Smooth muscle cell of the umbilical artery (primary cell): ENCODE results near the gene KANTR. TPM values are rescaled to one million over a fixed set of nuclear protein-coding genes. Genes with fewer than 3 reads are reported as not detected.

Experiments used
- total RNA-seq: library from RNA; depleted of rRNA; stranded (reverse); fragments of >200 nt; gene quantifications from 2 replicates; pipeline ENCODE4 v1.2.3, GENCODE V29; 2014

Gene KANTR
- total RNA-seq, result 10.1 TPM in 2 replicates

GRCh38 chrX:53093748-53094581 lies at the start of gene KANTR:
KANTR (plus strand) TSS chrX:53094142; CDS start chrX:53124273, 30,131 bp downstream.

GRCh38 chrX:53048169-53049126 lies 45.5 kb upstream of the KANTR start, which contains the start of gene GPR173:
GPR173 (plus strand) TSS chrX:53048789; CDS start chrX:53076622, 27,833 bp downstream.

GRCh38 chrX:53081925-53082772 lies 11.8 kb upstream of the KANTR start, which contains the start of gene TSPYL2:
TSPYL2 (plus strand) TSS chrX:53082367; CDS start chrX:53082499, 132 bp downstream.

Other genes with a start within 250 kb of the KANTR start
- gene XAGE3, start 226.1 kb upstream of the KANTR start, total RNA-seq, result not detected in 2 replicates
- gene FAM156B, start 196.8 kb upstream of the KANTR start, total RNA-seq, result 21.1 and 28.4 TPM in 2 replicates
- gene FAM156A, start 135.6 kb upstream of the KANTR start, total RNA-seq, result 20.8 and 27.3 TPM in 2 replicates
- gene GPR173, start 45.4 kb upstream of the KANTR start, total RNA-seq, result 2.4 and 8.4 TPM in 2 replicates
- gene TSPYL2, start 11.8 kb upstream of the KANTR start, total RNA-seq, result 26.1 and 30.6 TPM in 2 replicates
- 142 and 160 TPM in 2 replicates for gene KDM5C, start 131.1 kb downstream of the KANTR start, total RNA-seq
- 4.9 and 6.2 TPM in 2 replicates for gene IQSEC2, start 187.4 kb downstream of the KANTR start, total RNA-seq